ENCODE data around the gene ZNF512.

- TF ChIP-seq CTCF (IDR thresholded peaks at IDR 0.05 in 8 of 11, conservative IDR thresholded peaks at IDR 0.05 in 3 of 11) (no peak), POLR2AphosphoS5 (IDR thresholded peaks at IDR 0.05) (no peak)
Observed at GRCh38 chr2:27638709-27639108, 55.9 kb downstream of the ZNF512 start.

All from spleen (tissue), 7 donors.